Trophoblast cell (in vitro differentiated cells and primary cell): ENCODE results near the gene SUPT5H. TPM values are rescaled to one million over a fixed set of nuclear protein-coding genes. Genes with fewer than 3 reads are reported as not detected.

Experiments used
- DNase-seq, 2 donors: peaks; one replicate each; pipeline ENCODE4 v3.0.0-alpha.2; 2016
- H2AFZ ChIP-seq: 2 replicates; pipeline ENCODE4 v1.6.1; 2013; ENCODE audit warnings: low read length, moderate library complexity, mild to moderate bottlenecking; ENCODE audit not compliant: insufficient read depth, poor library complexity
- H2AK5ac ChIP-seq: 2 replicates; pipeline ENCODE4 v1.6.1; 2013; ENCODE audit warnings: mild to moderate bottlenecking, low read length
- H2BK120ac ChIP-seq: 2 replicates; pipeline ENCODE4 v1.6.1; 2013; ENCODE audit warnings: low read length, mild to moderate bottlenecking, moderate library complexity; ENCODE audit not compliant: insufficient read depth, poor library complexity
- H2BK12ac ChIP-seq: 2 replicates; pipeline ENCODE4 v1.6.1; 2013; ENCODE audit warnings: mild to moderate bottlenecking, low read length, moderate library complexity
- H2BK5ac ChIP-seq: 2 replicates; pipeline ENCODE4 v1.6.1; 2013; ENCODE audit warnings: low read length, low read depth, moderate library complexity, mild to moderate bottlenecking; ENCODE audit not compliant: poor library complexity
- H3K14ac ChIP-seq: 2 replicates; pipeline ENCODE4 v1.6.1; 2013; ENCODE audit warnings: mild to moderate bottlenecking, low read length
- H3K18ac ChIP-seq: 2 replicates; pipeline ENCODE4 v1.6.1; 2013; ENCODE audit warnings: mild to moderate bottlenecking, low read length
- H3K23ac ChIP-seq: 2 replicates; pipeline ENCODE4 v1.6.1; 2013; ENCODE audit warnings: low read length
- H3K27ac ChIP-seq: 2 replicates; pipeline ENCODE4 v1.5.1; 2013; ENCODE audit warnings: low read depth, mild to moderate bottlenecking, inconsistent platforms, low read length, moderate library complexity
- H3K27me3 ChIP-seq: 2 replicates; pipeline ENCODE4 v1.6.1; 2013; ENCODE audit warnings: inconsistent platforms, mild to moderate bottlenecking, low read length, moderate library complexity; ENCODE audit not compliant: insufficient read depth
- H3K36me3 ChIP-seq, 2 experiments: 1 replicate in 1 of 2; 2 replicates in 1 of 2; pipeline ENCODE4 v1.6.1; 2013; ENCODE audit warnings: low read length in 2 of 2, mild to moderate bottlenecking in 2 of 2, moderate library complexity in 1 of 2; ENCODE audit not compliant: insufficient read depth in 2 of 2, control insufficient read depth in 1 of 2
- H3K4ac ChIP-seq: 2 replicates; pipeline ENCODE4 v1.6.1; 2013; ENCODE audit warnings: low read depth, mild to moderate bottlenecking, low read length, moderate library complexity
- H3K4me1 ChIP-seq, 2 experiments: 1 replicate in 1 of 2; 2 replicates in 1 of 2; pipeline ENCODE4 v1.6.1; 2013; ENCODE audit warnings: low read length in 2 of 2, mild to moderate bottlenecking in 2 of 2, moderate library complexity in 1 of 2; ENCODE audit not compliant: insufficient read depth in 2 of 2, control insufficient read depth in 1 of 2
- H3K4me2 ChIP-seq: 2 replicates; pipeline ENCODE4 v1.6.1; 2013; ENCODE audit warnings: inconsistent platforms, mild to moderate bottlenecking, low read length, moderate library complexity
- H3K4me3 ChIP-seq: 2 replicates; pipeline ENCODE4 v1.5.1; 2013; ENCODE audit warnings: mild to moderate bottlenecking, low read depth, low read length, inconsistent platforms
- H3K79me1 ChIP-seq: one replicate; pipeline ENCODE4 v1.6.1; 2013; ENCODE audit warnings: low read length
- H3K79me2 ChIP-seq: 2 replicates; pipeline ENCODE4 v1.6.1; 2013; ENCODE audit warnings: low read length, mild to moderate bottlenecking; ENCODE audit not compliant: control insufficient read depth, insufficient read depth, poor library complexity
- H3K9ac ChIP-seq: 2 replicates; pipeline ENCODE4 v1.6.1; 2013; ENCODE audit warnings: mild to moderate bottlenecking, low read length
- H3K9me3 ChIP-seq: 2 replicates; pipeline ENCODE4 v1.6.1; 2013; ENCODE audit warnings: low read depth, mild to moderate bottlenecking, control low read depth, inconsistent platforms, low read length; ENCODE audit not compliant: insufficient read depth
- H4K12ac ChIP-seq: 2 replicates; pipeline ENCODE4 v1.6.1; 2013; ENCODE audit warnings: low read depth, mild to moderate bottlenecking, low read length, moderate library complexity
- H4K8ac ChIP-seq: 2 replicates; pipeline ENCODE4 v1.6.1; 2013; ENCODE audit warnings: low read depth, mild to moderate bottlenecking, low read length, moderate library complexity
- H4K91ac ChIP-seq: one replicate; pipeline ENCODE4 v1.6.1; 2013; ENCODE audit warnings: low read depth, mild to moderate bottlenecking, low read length, moderate library complexity
- WGBS: extraction: QIAGEN DNeasy Blood & Tissue Kit; methylation state at CpG from one replicate; pipeline ENCODE4 v1.1.7; 2013; ENCODE audit warnings: missing lambda C conversion rate; ENCODE audit not compliant: insufficient read length, insufficient coverage; ENCODE audit errors: extremely low coverage; 5-methylcytosine and 5-hydroxymethylcytosine counted together
- polyA plus RNA-seq: library from polyadenylated mRNA; stranded (reverse); fragments of 200-250 nt; gene quantifications from 2 replicates; pipeline ENCODE4 v1.2.3, GENCODE V29; 2013

SUPT5H gene
- 139 and 147 TPM in 2 replicates for polyA plus RNA-seq

DNA sequence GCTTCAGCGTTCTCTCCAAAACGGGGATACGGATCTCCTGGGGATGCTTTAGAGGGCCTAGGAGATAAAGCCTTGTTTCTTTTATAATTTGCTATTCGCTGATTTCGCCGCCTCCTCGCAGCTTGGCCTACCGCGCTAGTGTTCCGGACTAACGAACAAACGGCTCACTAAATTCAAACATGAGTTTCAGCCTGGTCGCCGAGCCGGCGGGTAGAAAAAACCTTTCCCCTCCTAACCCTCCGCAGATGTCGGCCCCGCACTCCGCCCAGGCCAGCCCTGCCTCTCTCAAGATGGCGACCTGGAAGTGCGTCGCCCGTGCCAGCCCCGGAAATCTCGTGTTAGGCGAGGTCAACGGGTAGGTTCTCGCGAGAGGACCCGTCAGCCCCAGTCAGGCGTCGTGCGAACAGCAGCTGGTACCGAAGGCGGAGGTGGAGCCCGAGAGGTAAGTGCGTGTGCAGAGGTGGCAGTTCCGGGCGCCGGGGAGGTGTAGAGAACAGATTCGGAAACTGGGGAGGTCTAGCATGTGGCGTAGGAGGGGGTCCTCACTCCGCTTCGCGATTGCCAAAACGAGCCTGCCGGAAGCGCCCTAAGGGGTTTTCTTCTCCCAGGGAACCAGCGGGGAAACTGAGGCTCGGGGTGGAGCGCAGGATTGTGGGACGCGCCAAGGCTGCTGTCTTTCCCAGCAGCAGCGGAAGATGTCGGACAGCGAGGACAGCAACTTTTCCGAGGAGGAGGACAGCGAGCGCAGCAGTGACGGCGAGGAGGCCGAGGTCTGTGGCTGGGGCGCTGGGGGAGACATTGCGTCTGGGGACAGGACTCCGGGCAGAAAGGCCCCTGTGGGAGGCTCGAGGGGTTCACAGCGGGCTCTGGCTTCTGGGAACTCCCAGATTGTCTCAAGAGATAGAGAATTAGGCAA, at the start of gene SUPT5H:
Gene SUPT5H (plus strand): TSS at position 387 of the 916 bp plus-strand sequence. CDS start 309 bp downstream, at position 696.
- H3K4me3 ChIP-seq = peak within 1 kb of the TSS; percentile 95
- peak within 1 kb of the TSS; percentile 94 for H3K14ac ChIP-seq
- peak within 1 kb of the TSS; percentile 79 for H3K4me2 ChIP-seq
- no peaks in the 10 kb centered on the region for H3K9me3 ChIP-seq
- H3K18ac ChIP-seq = peak within 1 kb of the TSS; percentile 92
- H3K4ac ChIP-seq = peak within 1 kb of the TSS; percentile 97
- H2BK5ac ChIP-seq = peak within 1 kb of the TSS; percentile 50
- peaks cover 8 to 16% of the 10 kb centered on the region in 2 experiments for H3K4me1 ChIP-seq
- H3K27ac ChIP-seq = peak within 1 kb of the TSS; percentile 57
- peak; percentile 99 to 100 for DNase-seq
- peak within 1 kb of the TSS; percentile 90 for H3K9ac ChIP-seq
- no CpG with 5 or more reads among the region's 68 CpGs for WGBS
- H2BK12ac ChIP-seq = no peak within 1 kb of the TSS
- peaks cover 9% of the 10 kb centered on the region for H3K79me1 ChIP-seq
- no peak within 1 kb of the TSS for H3K23ac ChIP-seq
- H3K79me2 ChIP-seq = peaks cover 30% of the 10 kb centered on the region
- H2AFZ ChIP-seq = peak within 1 kb of the TSS; percentile 68
- peak within 1 kb of the TSS; percentile 71 for H4K91ac ChIP-seq
- H4K12ac ChIP-seq = peak within 1 kb of the TSS; percentile 75
- peak within 1 kb of the TSS; percentile 82 for H2BK120ac ChIP-seq
- peak within 1 kb of the TSS; percentile 93 for H2AK5ac ChIP-seq
- H3K27me3 ChIP-seq = no peaks in the 10 kb centered on the region
- H4K8ac ChIP-seq = peak within 1 kb of the TSS; percentile 89
- H3K36me3 ChIP-seq = peaks cover 5 to 8% of the 10 kb centered on the region in 2 experiments

DNA sequence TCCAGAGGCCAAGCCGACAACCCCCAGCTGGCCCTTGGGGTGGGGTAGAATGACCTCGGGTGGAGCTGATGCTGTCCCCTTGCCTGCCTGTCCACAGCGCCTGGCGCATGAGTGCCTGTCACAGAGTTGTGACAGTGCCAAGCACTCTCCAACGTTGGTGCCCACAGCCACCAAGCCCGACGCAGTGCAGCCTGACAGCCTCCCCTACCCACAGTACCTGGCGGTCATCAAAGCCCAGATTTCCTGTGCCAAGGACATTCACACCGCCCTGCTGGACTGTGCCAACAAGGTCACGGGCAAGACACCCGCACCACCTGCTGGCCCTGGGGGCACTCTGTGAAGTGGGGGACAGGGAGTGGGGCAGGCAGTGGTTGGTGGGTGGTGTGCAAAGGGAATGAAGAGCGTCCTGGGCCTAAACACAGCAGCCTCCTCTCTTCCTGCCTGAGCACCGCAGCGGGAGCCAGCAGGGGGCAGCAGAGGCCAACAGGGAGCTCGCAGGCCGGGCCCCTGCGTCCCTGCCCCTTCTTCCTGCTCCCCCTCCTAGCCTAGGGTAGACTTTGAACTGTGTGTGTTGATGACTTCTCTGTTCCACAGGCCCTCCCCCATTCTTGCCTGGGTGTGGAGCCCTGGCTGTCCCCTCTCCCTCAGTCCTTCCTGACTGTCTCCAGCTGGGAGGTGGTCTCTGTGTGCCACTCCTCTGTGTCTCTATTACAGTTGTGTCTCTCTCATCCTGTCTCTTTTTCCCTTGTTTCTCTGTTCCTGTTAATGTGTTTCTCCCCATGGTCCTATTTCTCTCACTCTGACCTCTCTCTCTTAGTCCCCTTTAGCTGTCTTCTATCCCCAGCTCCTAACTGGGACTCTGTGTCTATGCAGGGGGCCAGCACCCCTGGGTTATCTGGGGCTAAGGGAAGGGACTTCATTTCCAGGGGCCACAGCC, 47.8 kb upstream of the SUPT5H start:
- peak overlapping the region; percentile 48 for H4K12ac ChIP-seq
- peak overlapping the region; percentile 30 for H4K8ac ChIP-seq
- H3K4me3 ChIP-seq = no peak overlapping the region
- H3K4me2 ChIP-seq = no peak overlapping the region
- H3K27ac ChIP-seq = no peak overlapping the region
- H2AFZ ChIP-seq = peak overlapping the region; percentile 42
- peaks cover 16 to 21% of the 10 kb centered on the region in 2 experiments for H3K36me3 ChIP-seq
- H4K91ac ChIP-seq = peak overlapping the region; percentile 41
- no peaks in the 10 kb centered on the region for H3K9me3 ChIP-seq
- no peak overlapping the region for H3K23ac ChIP-seq
- no peaks in the 10 kb centered on the region for H3K27me3 ChIP-seq
- H3K14ac ChIP-seq = peak overlapping the region; percentile 17
- H2BK12ac ChIP-seq = peak overlapping the region; percentile 56
- no peak overlapping the region for H3K9ac ChIP-seq
- no peak overlapping the region for H2BK5ac ChIP-seq
- peak overlapping the region; percentile 15 for H2AK5ac ChIP-seq
- H3K79me2 ChIP-seq = peaks cover 2% of the 10 kb centered on the region
- peak overlapping the region; percentile 33 for H3K18ac ChIP-seq
- H3K4me1 ChIP-seq = peaks cover 23 to 25% of the 10 kb centered on the region in 2 experiments
- peak; percentile 74 to 85 for DNase-seq
- H2BK120ac ChIP-seq = peak overlapping the region; percentile 36
- WGBS = no CpG with 5 or more reads among the region's 17 CpGs
- peaks cover 4% of the 10 kb centered on the region for H3K79me1 ChIP-seq
- H3K4ac ChIP-seq = peak overlapping the region; percentile 60

DNA sequence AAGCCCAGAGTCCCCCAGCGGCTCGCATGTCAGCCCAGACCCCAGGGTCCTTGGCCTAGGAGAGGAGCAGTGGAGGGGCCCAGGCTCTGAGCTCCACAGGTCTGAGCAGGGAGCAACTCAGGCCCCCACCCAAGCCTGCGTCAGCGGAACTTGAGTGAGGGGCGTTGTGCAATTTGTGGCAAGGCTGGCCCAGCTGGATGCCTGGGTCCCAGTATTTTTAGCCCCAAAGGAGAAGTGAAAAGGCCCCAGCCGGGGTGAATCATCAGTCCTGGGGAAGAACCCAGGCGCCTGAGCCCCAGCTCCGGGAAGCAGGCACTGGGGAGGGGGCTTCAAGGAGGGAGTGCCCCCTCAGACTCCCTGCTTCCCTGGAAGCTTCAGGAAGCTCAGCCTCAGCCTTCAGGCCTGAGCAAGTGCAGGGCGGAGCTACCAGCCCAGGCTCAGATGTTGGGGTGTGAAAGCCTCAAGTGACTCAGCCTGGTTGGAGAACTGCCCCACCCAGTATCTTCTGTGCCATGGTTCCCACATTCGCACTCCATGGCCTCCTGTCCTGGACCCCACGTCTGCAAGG, 47.0 kb upstream of the SUPT5H start:
- H3K23ac ChIP-seq = no peak overlapping the region
- no peak overlapping the region for H3K9ac ChIP-seq
- peak overlapping the region; percentile 33 for H3K18ac ChIP-seq
- peak overlapping the region; percentile 41 for H4K91ac ChIP-seq
- peak overlapping the region; percentile 36 for H2BK120ac ChIP-seq
- H3K4me3 ChIP-seq = no peak overlapping the region
- H3K27me3 ChIP-seq = no peaks in the 10 kb centered on the region
- H2AK5ac ChIP-seq = peak overlapping the region; percentile 15
- H3K4me2 ChIP-seq = no peak overlapping the region
- peaks cover 11% of the 10 kb centered on the region for H3K79me1 ChIP-seq
- no CpG with 5 or more reads among the region's 11 CpGs for WGBS
- H2BK5ac ChIP-seq = no peak overlapping the region
- no peak overlapping the region for H3K27ac ChIP-seq
- H3K14ac ChIP-seq = peak overlapping the region; percentile 17
- H2AFZ ChIP-seq = peak overlapping the region; percentile 54
- peaks cover 26 to 30% of the 10 kb centered on the region in 2 experiments for H3K4me1 ChIP-seq
- H4K12ac ChIP-seq = peak overlapping the region; percentile 48
- peaks cover 7% of the 10 kb centered on the region for H3K79me2 ChIP-seq
- H3K36me3 ChIP-seq = peaks cover 15 to 21% of the 10 kb centered on the region in 2 experiments
- peak overlapping the region; percentile 21 for H4K8ac ChIP-seq
- DNase-seq = peak; percentile 37 to 54
- H2BK12ac ChIP-seq = peak overlapping the region; percentile 56
- no peaks in the 10 kb centered on the region for H3K9me3 ChIP-seq
- peak overlapping the region; percentile 60 for H3K4ac ChIP-seq

DNA sequence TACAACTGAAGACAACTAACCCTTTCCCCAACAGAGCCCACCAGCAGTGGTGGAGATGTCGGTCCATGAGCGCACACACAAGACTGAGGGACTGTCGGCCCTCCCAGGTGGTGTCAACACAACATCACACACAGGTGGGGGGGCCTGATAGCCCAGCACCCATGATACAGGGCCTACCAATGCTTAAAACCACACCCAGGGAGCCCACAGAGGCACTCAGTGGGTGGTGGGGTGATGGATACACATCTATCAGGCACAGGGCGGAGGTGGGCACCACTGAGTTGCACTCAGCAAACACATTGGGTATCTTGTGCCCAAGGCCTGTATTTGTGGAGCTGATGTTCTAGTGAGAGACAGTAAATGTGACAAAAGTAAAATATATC, 45.7 kb upstream of the SUPT5H start:
- Histone ChIP-seq H2BK12ac (no peak overlapping the region), H3K4me3 (no peak overlapping the region), H3K18ac (no peak overlapping the region), H3K4me2 (no peak overlapping the region), H2BK5ac (no peak overlapping the region), H3K79me1 (peaks cover 18% of the 10 kb centered on the region), H3K79me2 (peaks cover 7% of the 10 kb centered on the region), H2BK120ac (no peak overlapping the region), H2AK5ac (no peak overlapping the region), H3K9me3 (no peaks in the 10 kb centered on the region), H3K4ac (no peak overlapping the region), H4K91ac (no peak overlapping the region), H4K12ac (no peak overlapping the region), H2AFZ (no peak overlapping the region), H3K27ac (no peak overlapping the region), H4K8ac (no peak overlapping the region), H3K9ac (no peak overlapping the region), H3K14ac (no peak overlapping the region), H3K4me1 (peaks cover 27 to 37% of the 10 kb centered on the region in 2 experiments), H3K36me3 (peaks cover 11 to 16% of the 10 kb centered on the region in 2 experiments), H3K23ac (no peak overlapping the region), H3K27me3 (no peaks in the 10 kb centered on the region)
- no CpG with 5 or more reads among the region's 4 CpGs for WGBS
- no peak for DNase-seq
